ENCODE results near the gene KCTD2.
"Not testable (repeated sequence)": the region's sequence is repeated elsewhere in the genome, so short reads cannot be mapped to it uniquely, and the experiment has no call there.

The KCTD2 gene

GRCh38 chr17:75043789-75044188, 3.2 kb upstream of the KCTD2 start:
- not testable (repeated sequence) for H3K79me1 ChIP-seq (ENCODE audit: low read length); DNase-seq; H3K4ac ChIP-seq (ENCODE audit: low read depth, low read length); H4K5ac ChIP-seq (ENCODE audit: low read length); H4K8ac ChIP-seq (ENCODE audit: low read depth, low read length); H2AK5ac ChIP-seq (ENCODE audit: low read length); H3K27me3 ChIP-seq (ENCODE audit: insufficient read depth, low read length, poor library complexity); H3K4me2 ChIP-seq (ENCODE audit: low read length); H2BK120ac ChIP-seq (ENCODE audit: low read depth, low read length); H3K36me3 ChIP-seq (ENCODE audit: control insufficient read depth, insufficient read depth, low read length); H3K4me3 ChIP-seq (ENCODE audit: low read length); H2BK15ac ChIP-seq (replicated peaks; ENCODE audit: low read depth)
- no CpG with 5 or more reads among the region's 5 CpGs for WGBS (ENCODE audit: extremely low coverage, insufficient coverage, low lambda C conversion rate)
- H3K4me1 ChIP-seq (ENCODE audit: control insufficient read depth, low read depth, low read length), result peaks cover 10% of the 10 kb centered on the region
- H3K56ac ChIP-seq (ENCODE audit: low read length), result peak overlapping the region; percentile 71
- peak overlapping the region; percentile 53 for H3K18ac ChIP-seq (ENCODE audit: low read length)
- peaks cover 23% of the 10 kb centered on the region for H3K79me2 ChIP-seq (ENCODE audit: control insufficient read depth, insufficient read depth, low read length)
- H2BK5ac ChIP-seq (ENCODE audit: low read length), result peak overlapping the region; percentile 83
- peak overlapping the region; percentile 29 for H3K23ac ChIP-seq (ENCODE audit: low read length)
- H3K27ac ChIP-seq (ENCODE audit: low read depth, low read length), result peak overlapping the region; percentile 81
- peak overlapping the region; percentile 11 for H3K9ac ChIP-seq (ENCODE audit: low read length)

- no peak overlapping the region for H3K4me3 ChIP-seq (ENCODE audit: low read length)
- H2BK15ac ChIP-seq (replicated peaks; ENCODE audit: low read depth), result peak overlapping the region; percentile 19
- H3K18ac ChIP-seq (ENCODE audit: low read length), result no peak overlapping the region
- H3K23ac ChIP-seq (ENCODE audit: low read length), result no peak overlapping the region
- peak; percentile 89 for DNase-seq
- H2BK5ac ChIP-seq (ENCODE audit: low read length), result peak overlapping the region; percentile 95
- peak overlapping the region; percentile 63 for H3K56ac ChIP-seq (ENCODE audit: low read length)
- no peak overlapping the region for H2AK5ac ChIP-seq (ENCODE audit: low read length)
- H4K8ac ChIP-seq (ENCODE audit: low read depth, low read length), result no peak overlapping the region
- peaks cover 11% of the 10 kb centered on the region for H3K4me1 ChIP-seq (ENCODE audit: control insufficient read depth, low read depth, low read length)
- H3K36me3 ChIP-seq (ENCODE audit: control insufficient read depth, insufficient read depth, low read length), result peaks cover 1% of the 10 kb centered on the region
- H2BK120ac ChIP-seq (ENCODE audit: low read depth, low read length), result no peak overlapping the region
- H3K79me2 ChIP-seq (ENCODE audit: control insufficient read depth, insufficient read depth, low read length), result peaks cover 31% of the 10 kb centered on the region
- WGBS (ENCODE audit: extremely low coverage, insufficient coverage, low lambda C conversion rate), result no CpG with 5 or more reads among the region's 7 CpGs
- peaks cover 7% of the 10 kb centered on the region for H3K79me1 ChIP-seq (ENCODE audit: low read length)
- H3K9ac ChIP-seq (ENCODE audit: low read length), result peak overlapping the region; percentile 47
- H3K4ac ChIP-seq (ENCODE audit: low read depth, low read length), result no peak overlapping the region
- H3K27me3 ChIP-seq (ENCODE audit: insufficient read depth, low read length, poor library complexity), result no peaks in the 10 kb centered on the region
- H3K4me2 ChIP-seq (ENCODE audit: low read length), result no peak overlapping the region
- H4K5ac ChIP-seq (ENCODE audit: low read length), result no peak overlapping the region
- H3K27ac ChIP-seq (ENCODE audit: low read depth, low read length), result peak overlapping the region; percentile 93
These were observed 2.3 kb upstream of the KCTD2 start for GRCh38 chr17:75044716-75045115.

GRCh38 chr17:75045946-75046406, 1.0 kb upstream of the KCTD2 start:
- Histone ChIP-seq H3K79me2 (ENCODE audit: control insufficient read depth, insufficient read depth, low read length) (peaks cover 33% of the 10 kb centered on the region), H3K4me1 (ENCODE audit: control insufficient read depth, low read depth, low read length) (peaks cover 12% of the 10 kb centered on the region), H3K18ac (ENCODE audit: low read length) (peak overlapping the region; percentile 91), H3K56ac (ENCODE audit: low read length) (peak overlapping the region; percentile 100), H3K4ac (ENCODE audit: low read depth, low read length) (peak overlapping the region; percentile 62), H3K4me3 (ENCODE audit: low read length) (peak overlapping the region; percentile 75), H3K4me2 (ENCODE audit: low read length) (peak overlapping the region; percentile 13), H3K9ac (ENCODE audit: low read length) (peak overlapping the region; percentile 99), H3K27ac (ENCODE audit: low read depth, low read length) (peak overlapping the region; percentile 93), H2BK120ac (ENCODE audit: low read depth, low read length) (peak overlapping the region; percentile 0)
- H3K79me1 ChIP-seq (ENCODE audit: low read length); H3K27me3 ChIP-seq (ENCODE audit: insufficient read depth, low read length, poor library complexity); H2BK5ac ChIP-seq (ENCODE audit: low read length); H4K8ac ChIP-seq (ENCODE audit: low read depth, low read length); H2AK5ac ChIP-seq (ENCODE audit: low read length); H3K36me3 ChIP-seq (ENCODE audit: control insufficient read depth, insufficient read depth, low read length); H2BK15ac ChIP-seq (replicated peaks; ENCODE audit: low read depth); DNase-seq; H4K5ac ChIP-seq (ENCODE audit: low read length); H3K23ac ChIP-seq (ENCODE audit: low read length): not testable (repeated sequence)
- WGBS (ENCODE audit: extremely low coverage, insufficient coverage, low lambda C conversion rate), result no CpG with 5 or more reads among the region's 25 CpGs

GRCh38 chr17:75047398-75048098, 523 bp downstream of the KCTD2 start:
- H4K5ac ChIP-seq (ENCODE audit: low read length), result no peak overlapping the region

GRCh38 chr17:75048249-75048878, 1.3 kb downstream of the KCTD2 start:
- Histone ChIP-seq H3K27me3 (ENCODE audit: insufficient read depth, low read length, poor library complexity) (no peaks in the 10 kb centered on the region), H2BK120ac (ENCODE audit: low read depth, low read length) (no peak overlapping the region), H3K79me1 (ENCODE audit: low read length) (peaks cover 14% of the 10 kb centered on the region), H3K27ac (ENCODE audit: low read depth, low read length) (no peak overlapping the region), H2BK15ac (replicated peaks; ENCODE audit: low read depth) (no peak overlapping the region), H3K4ac (ENCODE audit: low read depth, low read length) (no peak overlapping the region), H3K23ac (ENCODE audit: low read length) (peak overlapping the region; percentile 15), H3K18ac (ENCODE audit: low read length) (no peak overlapping the region), H2BK5ac (ENCODE audit: low read length) (no peak overlapping the region), H4K5ac (ENCODE audit: low read length) (no peak overlapping the region), H3K79me2 (ENCODE audit: control insufficient read depth, insufficient read depth, low read length) (peaks cover 32% of the 10 kb centered on the region), H4K8ac (ENCODE audit: low read depth, low read length) (no peak overlapping the region), H3K36me3 (ENCODE audit: control insufficient read depth, insufficient read depth, low read length) (peaks cover 9% of the 10 kb centered on the region), H3K56ac (ENCODE audit: low read length) (peak overlapping the region; percentile 90), H3K4me3 (ENCODE audit: low read length) (peak overlapping the region; percentile 77), H3K9ac (ENCODE audit: low read length) (peak overlapping the region; percentile 80), H3K4me1 (ENCODE audit: control insufficient read depth, low read depth, low read length) (peaks cover 7% of the 10 kb centered on the region), H3K4me2 (ENCODE audit: low read length) (peak overlapping the region; percentile 63), H2AK5ac (ENCODE audit: low read length) (no peak overlapping the region)
- no peak for DNase-seq
- WGBS (ENCODE audit: extremely low coverage, insufficient coverage, low lambda C conversion rate), result no CpG with 5 or more reads among the region's 5 CpGs

More at GRCh38 chr17:75047398-75048098, 523 bp downstream of the KCTD2 start:
- H3K27ac ChIP-seq (ENCODE audit: low read depth, low read length), result peak overlapping the region; percentile 46
- no peak overlapping the region for H2BK120ac ChIP-seq (ENCODE audit: low read depth, low read length)
- H2BK5ac ChIP-seq (ENCODE audit: low read length), result peak overlapping the region; percentile 82
- H3K79me1 ChIP-seq (ENCODE audit: low read length), result peaks cover 11% of the 10 kb centered on the region
- peaks cover 4% of the 10 kb centered on the region for H3K36me3 ChIP-seq (ENCODE audit: control insufficient read depth, insufficient read depth, low read length)
- peak overlapping the region; percentile 77 for H3K4me3 ChIP-seq (ENCODE audit: low read length)
- H3K4ac ChIP-seq (ENCODE audit: low read depth, low read length), result peak overlapping the region; percentile 90
- peak overlapping the region; percentile 17 for H2AK5ac ChIP-seq (ENCODE audit: low read length)
- peak overlapping the region; percentile 46 for H3K18ac ChIP-seq (ENCODE audit: low read length)
- WGBS (ENCODE audit: extremely low coverage, insufficient coverage, low lambda C conversion rate), result no CpG with 5 or more reads among the region's 38 CpGs
- H3K4me1 ChIP-seq (ENCODE audit: control insufficient read depth, low read depth, low read length), result peaks cover 9% of the 10 kb centered on the region
- H3K79me2 ChIP-seq (ENCODE audit: control insufficient read depth, insufficient read depth, low read length), result peaks cover 35% of the 10 kb centered on the region
- H3K27me3 ChIP-seq (ENCODE audit: insufficient read depth, low read length, poor library complexity), result no peaks in the 10 kb centered on the region
- H3K4me2 ChIP-seq (ENCODE audit: low read length), result peak overlapping the region; percentile 63
- H2BK15ac ChIP-seq (replicated peaks; ENCODE audit: low read depth), result no peak overlapping the region
- peak overlapping the region; percentile 11 for H3K23ac ChIP-seq (ENCODE audit: low read length)
- DNase-seq, result no peak
- H4K8ac ChIP-seq (ENCODE audit: low read depth, low read length), result peak overlapping the region; percentile 79
- H3K56ac ChIP-seq (ENCODE audit: low read length), result peak overlapping the region; percentile 90
- H3K9ac ChIP-seq (ENCODE audit: low read length), result peak overlapping the region; percentile 80
